ENCODE data around the gene POLR1G. TPM values are rescaled to one million over a fixed set of nuclear protein-coding genes. Genes with fewer than 3 reads are reported as not detected.

Gene POLR1G
- total RNA-seq, 1 experiment from 2014 or later: 43.4 TPM

- Mint-ChIP-seq H3K27me3 (ENCODE audit: low read depth) (no peaks in the 10 kb centered on the region; the same call in none of the 2 replicates), H3K4me1 (peaks cover 9 to 17% of the 10 kb centered on the region in 2 experiments), H3K9me3 (no peaks in the 10 kb centered on the region; a peak in 1 of 5 replicates), H3K4me3 (no peak overlapping the region), H3K27ac (peak overlapping the region in 2 of 3 experiments; percentile 13 to 18; a peak in 2 of 7 replicates), H3K36me3 (ENCODE audit: insufficient read depth in 1 of 3, low read depth in 3 of 3) (no peaks in the 10 kb centered on the region)
- Histone ChIP-seq H3K4me2 (ENCODE audit: insufficient read depth, insufficient read length, low read length) (no peak overlapping the region), H2BK20ac (ENCODE audit: low read depth, low read length, poor library complexity, severe bottlenecking) (no peak overlapping the region), H3K14ac (ENCODE audit: insufficient read depth, low read length) (no peak overlapping the region), H3K9me3 (ENCODE audit: control insufficient read depth, low read depth, low read length) (no peaks in the 10 kb centered on the region), H2BK5ac (ENCODE audit: insufficient read length, low read length) (no peak overlapping the region), H3K9ac (ENCODE audit: extremely low read depth, insufficient read length, low read length) (no peak overlapping the region), H3K4ac (ENCODE audit: low read depth, low read length) (no peak overlapping the region), H2AK5ac (ENCODE audit: insufficient read length, low read length) (no peak overlapping the region), H3K79me1 (ENCODE audit: insufficient read depth, low read depth, low read length, poor library complexity, severe bottlenecking) (no peaks in the 10 kb centered on the region), H3T11ph (ENCODE audit: low read length) (no peak overlapping the region), H3K27me3 (ENCODE audit: insufficient read depth, low read length) (no peaks in the 10 kb centered on the region), H3K27ac (ENCODE audit: insufficient read length, low read depth, low read length) (no peak overlapping the region), H4K5ac (ENCODE audit: insufficient read length, low read depth, low read length) (no peak overlapping the region), H4K20me1 (ENCODE audit: control insufficient read depth, insufficient read depth, insufficient read length) (no peaks in the 10 kb centered on the region), H3K4me1 (ENCODE audit: insufficient read depth, low read length) (no peaks in the 10 kb centered on the region), H3K18ac (ENCODE audit: insufficient read length, low read depth, low read length) (no peak overlapping the region), H4K8ac (replicated peaks; ENCODE audit: insufficient read length, low read depth, low read length) (no peak overlapping the region), H2BK120ac (ENCODE audit: low read depth, low read length, poor library complexity, severe bottlenecking) (no peak overlapping the region), H4K91ac (ENCODE audit: insufficient read length, low read depth, low read length) (no peak overlapping the region), H3K23me2 (ENCODE audit: insufficient read length, low read depth, low read length, poor library complexity, severe bottlenecking) (no peaks in the 10 kb centered on the region), H3K56ac (ENCODE audit: insufficient read length, low read depth, low read length) (no peak overlapping the region), H2AFZ (ENCODE audit: low read length) (no peak overlapping the region), H2BK15ac (ENCODE audit: low read depth, low read length) (no peak overlapping the region), H3K79me2 (ENCODE audit: insufficient read depth, low read length) (no peaks in the 10 kb centered on the region), H2BK12ac (ENCODE audit: insufficient read length, low read depth, low read length) (peak overlapping the region; percentile 38), H3K23ac (ENCODE audit: insufficient read length, low read depth, low read length) (no peak overlapping the region)
- DNase-seq: no peak
- TF ChIP-seq CTCF (conservative IDR thresholded peaks at IDR 0.05): no peak
Observed at GRCh38 chr19:45457776-45458175, 51.3 kb downstream of the POLR1G start.

Small RNAs within 50 kb of the gene (microRNA-seq; reads per million reads assigned to microRNA genes)
- gene MIR6088 (ENCODE audit: borderline microRNAs expressed): not detected

Other genes with a start within 250 kb of the POLR1G start
- gene NKPD1, start 245.7 kb upstream of the POLR1G start, total RNA-seq (2021): 0.17 and 0.46 TPM in 2 replicates
- gene TRAPPC6A, start 228.4 kb upstream of the POLR1G start, total RNA-seq (2021): 57.8 and 59.9 TPM in 2 replicates
- 9.2 and 12.2 TPM in 2 replicates for gene BLOC1S3, start 227.9 kb upstream of the POLR1G start, total RNA-seq (2021)
- gene EXOC3L2, start 161.2 kb upstream of the POLR1G start, total RNA-seq (2021): 0.61 TPM in 2 replicates
- 44.7 and 46.8 TPM in 2 replicates for gene MARK4, start 155.4 kb upstream of the POLR1G start, total RNA-seq (2021)
- gene CKM, start 83.8 kb upstream of the POLR1G start, total RNA-seq (2021): 0.13 TPM in 1 of 2 replicates, not detected in the other
- 3.8 and 4.8 TPM in 2 replicates for gene KLC3, start 65.9 kb upstream of the POLR1G start, total RNA-seq (2021)
- 94.4 and 98.7 TPM in 2 replicates for gene ERCC2, start 36.1 kb upstream of the POLR1G start, total RNA-seq (2021)
- 40.4 and 42.6 TPM in 2 replicates for gene PPP1R13L, start 1.6 kb upstream of the POLR1G start, total RNA-seq (2021)
- 62.4 and 66.7 TPM in 2 replicates for gene ERCC1, start 17.3 kb downstream of the POLR1G start, total RNA-seq (2021)
- 1.7 and 2.5 TPM in 2 replicates for gene FOSB, start 61.4 kb downstream of the POLR1G start, total RNA-seq (2021)
- 18.9 and 20.1 TPM in 2 replicates for gene RTN2, start 90.4 kb downstream of the POLR1G start, total RNA-seq (2021)
- gene PPM1N, start 91.8 kb downstream of the POLR1G start, total RNA-seq (2021): 7.7 and 8.1 TPM in 2 replicates
- 157 and 162 TPM in 2 replicates for gene VASP, start 100.8 kb downstream of the POLR1G start, total RNA-seq (2021)
- 13.0 and 14.7 TPM in 2 replicates for gene OPA3, start 178.2 kb downstream of the POLR1G start, total RNA-seq (2021)
- 0.07 TPM in 1 of 2 replicates, not detected in the other for gene GPR4, start 195.6 kb downstream of the POLR1G start, total RNA-seq (2021)
- 19.1 and 22.6 TPM in 2 replicates for gene EML2, start 232.8 kb downstream of the POLR1G start, total RNA-seq (2021)